Activated naive CD8-positive, alpha-beta T cell treated with anti-CD3 and anti-CD28 coated beads, Interleukin-2, amount 50 U/mL, for 16 hours (primary cell): ENCODE data around the gene RAB22A.

Experiments used
- DNase-seq: peaks from one replicate; pipeline ENCODE4 v3.0.0-alpha.2; 2020; ENCODE audit warnings: low read depth, low spot score

RAB22A gene

GRCh38 chr20:58303547-58303946, 6.0 kb upstream of the RAB22A start:
- no peak for DNase-seq

DNA sequence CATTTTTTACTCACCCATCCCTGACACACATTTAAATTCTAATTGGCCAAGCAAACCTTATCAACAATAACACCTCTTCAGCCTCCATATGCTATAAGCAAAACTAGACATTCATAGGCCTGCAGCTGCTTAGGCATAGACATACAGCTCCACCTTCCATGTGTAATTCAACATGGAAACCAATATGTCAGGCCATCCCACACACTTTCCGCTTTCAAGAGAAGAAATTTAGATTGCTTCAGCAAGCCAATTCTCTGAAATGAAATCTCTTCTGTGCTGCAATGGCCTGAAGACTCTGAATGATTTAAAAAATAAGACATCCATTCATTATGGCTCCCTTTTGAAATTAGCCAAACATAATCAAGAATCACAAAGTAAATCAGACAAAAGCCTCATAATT, 4.5 kb upstream of the RAB22A start:
- no peak for DNase-seq

GRCh38 chr20:58306421-58307261, 2.9 kb upstream of the RAB22A start:
- peak; percentile 42 for DNase-seq

DNA sequence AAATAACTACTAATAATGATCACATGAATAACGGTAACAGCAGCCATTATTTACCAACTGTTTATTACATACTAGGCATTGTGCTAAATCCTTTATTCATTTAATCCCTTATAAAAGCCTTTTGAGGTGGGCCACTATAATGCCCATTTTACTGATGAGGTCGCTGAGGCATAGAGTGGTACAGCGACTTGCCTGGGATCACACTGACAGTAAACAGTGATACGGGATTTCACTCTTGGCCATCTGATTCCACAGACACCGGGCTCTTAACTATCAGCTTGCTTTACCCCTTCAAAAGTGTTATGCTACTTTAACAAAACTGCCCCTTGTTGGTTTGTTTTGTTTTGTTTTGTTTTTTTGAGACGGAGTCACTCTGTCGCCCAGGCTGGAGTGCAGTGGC, 2.2 kb upstream of the RAB22A start:
- DNase-seq = no peak

DNA sequence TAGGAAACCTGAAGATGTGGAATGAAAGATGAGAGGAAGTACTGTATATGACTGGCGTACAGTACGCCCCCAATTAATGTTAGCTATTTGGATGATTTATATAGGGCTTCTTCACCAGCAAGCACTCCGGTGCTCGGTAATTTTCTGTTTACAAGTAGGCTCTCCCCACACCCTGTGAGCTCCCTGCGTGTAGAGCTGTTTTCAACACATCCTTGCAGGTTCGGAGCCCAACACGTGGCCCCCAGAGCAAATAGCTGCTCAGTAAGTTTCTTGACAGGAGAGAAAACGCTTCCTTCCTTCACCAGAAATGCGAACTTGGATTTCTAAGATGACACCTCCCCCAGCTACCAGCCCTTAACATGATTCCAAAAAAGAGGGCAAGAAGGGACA, 1.2 kb upstream of the RAB22A start:
- no peak for DNase-seq

GRCh38 chr20:58308680-58309527, 611 bp upstream of the RAB22A start:
- DNase-seq = peak; percentile 9

GRCh38 chr20:58310291-58310782, 822 bp downstream of the RAB22A start:
- no peak for DNase-seq

DNA sequence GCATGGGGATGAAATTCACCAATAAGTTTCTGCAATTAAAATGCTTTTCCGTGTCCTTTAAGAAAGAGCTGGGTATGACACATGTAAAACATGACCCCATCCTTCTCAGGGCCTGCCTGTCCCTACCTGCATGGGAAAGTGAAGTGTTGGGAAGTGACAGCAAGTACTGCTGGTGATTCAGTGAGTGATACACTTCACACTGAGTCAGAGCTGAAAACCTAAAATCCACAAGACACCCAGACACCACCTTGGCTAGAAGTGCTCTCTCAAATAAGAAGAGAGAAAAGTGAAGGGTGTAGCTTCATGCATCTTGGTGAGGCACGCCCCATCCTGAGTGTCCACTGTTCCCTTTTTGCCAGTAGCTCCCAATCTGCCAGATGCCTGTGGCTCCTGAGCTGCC, 3.3 kb downstream of the RAB22A start:
- no peak for DNase-seq

GRCh38 chr20:58313396-58313795, 3.9 kb downstream of the RAB22A start:
- no peak for DNase-seq

DNA sequence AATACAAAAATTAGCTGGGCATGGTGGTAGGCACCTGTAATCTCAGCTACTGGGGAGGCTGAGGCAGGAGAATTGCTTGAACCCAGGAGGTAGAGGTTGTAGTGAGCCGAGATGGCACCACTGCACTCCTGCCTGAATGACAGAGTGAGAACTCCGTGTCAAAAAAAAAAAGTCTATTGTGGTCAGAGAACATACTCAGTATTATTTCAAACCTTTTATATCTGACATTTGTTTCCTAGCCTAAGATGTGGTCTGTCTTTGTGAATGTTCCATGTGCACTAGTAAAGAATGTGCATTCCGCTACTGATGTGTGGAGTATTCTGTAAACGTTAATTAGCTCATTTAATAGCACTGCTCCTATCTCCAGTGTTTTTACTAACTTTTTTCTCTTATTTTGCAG, 11.7 kb downstream of the RAB22A start:
- no peak for DNase-seq

GRCh38 chr20:58322083-58322482, 12.6 kb downstream of the RAB22A start:
- no peak for DNase-seq

GRCh38 chr20:58325912-58326311, 16.4 kb downstream of the RAB22A start:
- no peak for DNase-seq

GRCh38 chr20:58327211-58327610, 17.7 kb downstream of the RAB22A start:
- no peak for DNase-seq

DNA sequence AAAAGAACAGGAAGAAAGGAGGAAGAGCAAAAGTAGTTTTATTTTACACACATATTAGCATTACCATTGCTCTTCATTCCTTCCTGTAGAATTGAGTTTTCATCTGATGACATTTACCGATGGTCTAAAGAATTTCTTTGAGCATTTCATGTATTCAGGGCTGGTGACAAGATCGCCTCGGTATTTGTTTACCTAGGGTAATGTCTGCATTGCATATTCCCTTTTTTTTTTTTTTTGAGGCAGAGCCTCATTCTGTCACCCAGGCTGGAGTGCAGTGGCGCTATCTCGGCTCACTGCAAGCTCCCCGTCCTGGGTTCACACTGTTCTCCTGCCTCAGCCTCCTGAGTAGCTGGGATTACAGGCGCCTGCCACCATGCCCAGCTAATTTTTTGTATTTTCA, 19.3 kb downstream of the RAB22A start:
- DNase-seq = no peak

- DNase-seq = no peak
Observed at GRCh38 chr20:58329711-58330110, 20.2 kb downstream of the RAB22A start.

GRCh38 chr20:58330249-58330648, 20.7 kb downstream of the RAB22A start:
- DNase-seq = no peak

GRCh38 chr20:58330687-58331086, 21.2 kb downstream of the RAB22A start:
- DNase-seq = no peak

DNA sequence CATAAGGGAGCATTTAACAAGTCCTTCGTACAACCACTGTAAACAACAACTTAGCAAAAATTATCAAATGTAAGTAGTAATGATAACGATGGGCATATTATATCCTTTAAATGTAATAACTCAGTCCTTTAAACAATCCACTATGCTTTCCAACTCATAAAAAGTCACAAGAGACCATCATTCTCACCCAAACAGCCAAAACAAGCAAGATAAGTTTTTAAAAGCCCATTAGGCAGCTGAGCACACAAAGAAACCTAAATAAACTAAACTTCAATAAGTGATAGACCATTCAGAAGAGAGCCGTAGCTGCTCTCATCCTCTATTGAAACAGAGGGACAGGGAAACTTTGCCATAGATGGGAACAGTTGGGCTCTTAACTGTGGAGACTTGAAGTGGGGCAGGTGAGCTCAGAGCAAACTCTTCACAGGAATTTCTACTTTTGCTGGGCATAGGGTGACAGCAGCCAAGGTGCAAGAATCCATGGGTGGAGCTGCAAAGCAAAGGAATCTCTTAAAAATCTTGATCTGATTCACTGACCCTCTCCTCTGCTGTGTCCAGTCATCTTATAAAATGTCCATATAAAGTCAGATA, 22.5 kb downstream of the RAB22A start:
- DNase-seq = no peak

DNA sequence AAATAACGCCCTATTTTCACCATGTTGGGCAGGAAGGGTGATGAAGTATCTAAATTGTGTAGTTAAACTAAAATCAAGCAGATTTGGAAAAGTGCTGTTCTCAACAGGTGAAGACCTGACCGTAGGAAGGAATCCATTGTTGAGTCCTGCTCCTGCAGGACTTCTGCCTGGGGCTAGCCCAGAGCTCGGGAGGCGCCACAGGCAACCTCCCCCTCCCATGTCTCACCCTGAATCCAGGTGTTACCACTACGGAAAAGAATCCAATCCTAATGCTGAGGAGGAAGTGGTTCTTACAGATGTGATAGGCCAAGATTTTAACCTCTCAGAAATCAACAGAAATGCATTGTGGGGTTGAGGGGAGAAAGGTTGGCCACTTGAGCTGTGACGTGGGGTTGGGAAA, 30.2 kb downstream of the RAB22A start:
- DNase-seq = no peak

DNA sequence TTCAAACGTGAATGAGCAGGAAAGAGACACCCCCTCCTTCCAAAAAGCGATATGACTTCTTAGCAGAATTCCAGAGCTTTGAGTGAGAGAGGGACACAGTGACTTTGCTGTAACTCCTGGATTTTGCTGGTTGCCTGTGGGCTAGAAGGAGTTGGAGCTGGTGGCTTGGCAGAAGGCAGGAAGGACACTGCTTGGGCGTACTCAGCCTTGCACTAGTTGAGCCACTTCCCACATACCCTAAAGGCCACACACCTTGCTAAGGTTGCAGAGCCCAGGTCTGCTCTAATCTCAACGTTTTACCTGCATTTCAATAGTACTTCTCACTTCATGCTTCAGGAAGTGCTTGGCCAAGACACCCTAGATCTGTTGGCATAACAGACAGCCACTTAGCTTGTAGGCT, 30.6 kb downstream of the RAB22A start:
- no peak for DNase-seq

DNA sequence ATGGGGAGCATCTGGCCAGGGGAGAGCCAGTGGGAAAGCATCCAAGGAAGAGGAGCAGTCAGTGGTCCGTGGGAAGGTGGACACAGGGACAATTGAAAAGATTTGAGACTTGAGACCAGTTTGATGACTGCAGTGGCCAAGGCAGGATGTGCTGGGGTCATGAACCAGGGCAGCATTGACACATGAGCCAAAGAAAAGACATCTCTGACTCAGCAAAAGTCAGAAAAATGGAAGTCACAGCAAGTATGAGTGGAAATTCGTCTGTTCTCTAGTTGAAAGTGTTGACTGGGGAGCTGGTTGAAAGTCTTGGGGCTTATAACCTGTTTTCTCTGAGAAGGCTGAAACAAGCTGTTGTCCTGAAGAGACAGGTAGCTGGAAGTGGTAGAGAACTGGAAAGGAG, 31.3 kb downstream of the RAB22A start:
- DNase-seq = no peak
